GM10266 (cell line): ENCODE data around the gene LGALS3BP.

Experiments used
- DNase-seq: peaks from one replicate; pipeline ENCODE4 v3.0.0; 2012; ENCODE audit errors: extremely low spot score
- TF ChIP-seq, protein P1 (sequence below): IDR thresholded peaks from 2 replicates; pipeline ENCODE4 v1.5.1; 2012; ENCODE audit warnings: mild to moderate bottlenecking, low read depth; ENCODE audit not compliant: control insufficient read depth, insufficient read depth; ENCODE audit errors: missing control alignments

LGALS3BP gene

DNA sequence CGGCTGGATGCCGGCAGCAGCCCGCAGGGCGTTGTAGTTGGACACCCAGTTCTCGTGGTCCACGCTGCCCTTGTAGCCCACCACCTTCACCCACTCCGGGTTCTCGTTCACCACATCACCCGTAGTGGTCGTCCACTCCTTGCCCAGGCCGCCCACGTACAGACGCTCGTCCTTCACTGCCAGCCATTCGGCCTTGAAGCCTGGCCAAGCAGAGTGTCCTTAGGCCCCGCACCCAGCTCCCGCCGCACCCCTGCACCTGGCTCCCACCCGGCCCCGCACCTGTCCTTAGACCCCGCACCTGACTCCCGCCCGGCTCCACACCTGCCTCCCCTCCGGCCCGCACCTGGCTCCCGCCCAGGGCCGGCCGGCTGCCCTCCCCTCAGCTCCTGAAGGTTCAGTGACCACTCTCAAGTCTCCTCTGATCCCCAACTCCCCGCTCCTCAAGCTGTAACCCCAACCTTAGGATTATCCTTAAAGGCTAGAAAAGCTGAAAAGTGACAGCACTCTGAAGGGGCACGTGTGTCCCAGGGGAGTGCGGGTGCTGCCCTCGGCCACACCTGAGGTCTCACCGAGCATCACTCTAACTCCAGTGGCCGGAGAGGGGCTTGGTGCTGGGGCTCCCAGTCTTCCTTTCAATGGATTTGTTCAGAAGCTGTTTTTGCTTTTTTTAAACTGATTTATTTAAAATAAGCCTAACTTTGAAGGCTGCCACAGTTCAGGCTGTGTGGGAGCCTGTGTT, 15.5 kb upstream of the LGALS3BP start:
- no peak for DNase-seq
- TF ChIP-seq, protein P1, sequence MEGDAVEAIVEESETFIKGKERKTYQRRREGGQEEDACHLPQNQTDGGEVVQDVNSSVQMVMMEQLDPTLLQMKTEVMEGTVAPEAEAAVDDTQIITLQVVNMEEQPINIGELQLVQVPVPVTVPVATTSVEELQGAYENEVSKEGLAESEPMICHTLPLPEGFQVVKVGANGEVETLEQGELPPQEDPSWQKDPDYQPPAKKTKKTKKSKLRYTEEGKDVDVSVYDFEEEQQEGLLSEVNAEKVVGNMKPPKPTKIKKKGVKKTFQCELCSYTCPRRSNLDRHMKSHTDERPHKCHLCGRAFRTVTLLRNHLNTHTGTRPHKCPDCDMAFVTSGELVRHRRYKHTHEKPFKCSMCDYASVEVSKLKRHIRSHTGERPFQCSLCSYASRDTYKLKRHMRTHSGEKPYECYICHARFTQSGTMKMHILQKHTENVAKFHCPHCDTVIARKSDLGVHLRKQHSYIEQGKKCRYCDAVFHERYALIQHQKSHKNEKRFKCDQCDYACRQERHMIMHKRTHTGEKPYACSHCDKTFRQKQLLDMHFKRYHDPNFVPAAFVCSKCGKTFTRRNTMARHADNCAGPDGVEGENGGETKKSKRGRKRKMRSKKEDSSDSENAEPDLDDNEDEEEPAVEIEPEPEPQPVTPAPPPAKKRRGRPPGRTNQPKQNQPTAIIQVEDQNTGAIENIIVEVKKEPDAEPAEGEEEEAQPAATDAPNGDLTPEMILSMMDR, result no peak

GRCh38 chr17:78993981-78994671, 14.4 kb upstream of the LGALS3BP start:
- DNase-seq, result no peak
- TF ChIP-seq, protein P1, result no peak

DNA sequence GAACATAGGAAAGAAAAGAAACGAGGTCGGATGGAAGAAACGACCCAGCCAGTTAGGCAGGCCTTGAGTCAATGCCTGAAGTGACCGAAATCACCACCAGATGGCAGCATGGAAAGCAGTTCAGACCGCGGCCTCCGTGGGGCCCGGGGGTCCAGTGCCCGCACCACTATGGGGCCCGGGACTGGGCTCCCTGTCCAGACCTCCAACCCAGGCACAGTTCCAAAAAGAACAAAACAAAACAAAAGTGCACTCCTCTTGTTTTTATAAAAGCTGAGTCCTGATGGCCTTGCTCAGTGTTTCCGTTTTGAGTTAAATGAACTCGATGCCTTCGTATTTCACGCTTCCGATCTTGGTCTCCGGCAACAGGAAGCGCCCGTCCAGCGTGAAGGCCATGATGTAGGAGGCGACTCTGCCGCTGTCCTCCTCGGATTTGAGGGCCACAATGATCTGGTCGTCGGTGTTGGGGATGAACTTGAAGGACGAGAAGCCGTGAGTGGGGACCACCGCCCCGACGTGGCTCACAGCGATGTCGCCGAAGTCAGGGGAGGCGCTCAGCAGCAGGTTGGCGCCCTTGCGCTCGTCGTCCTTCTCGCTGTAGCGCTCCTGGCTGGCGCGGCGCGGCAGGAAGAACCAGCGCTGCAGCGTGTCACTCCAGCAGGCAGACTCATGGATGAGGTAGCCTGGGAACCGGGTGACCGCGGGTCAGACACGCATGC, 13.7 kb upstream of the LGALS3BP start:
- TF ChIP-seq, protein P1, result peak; percentile 74
- DNase-seq, result peak; percentile 82

DNA sequence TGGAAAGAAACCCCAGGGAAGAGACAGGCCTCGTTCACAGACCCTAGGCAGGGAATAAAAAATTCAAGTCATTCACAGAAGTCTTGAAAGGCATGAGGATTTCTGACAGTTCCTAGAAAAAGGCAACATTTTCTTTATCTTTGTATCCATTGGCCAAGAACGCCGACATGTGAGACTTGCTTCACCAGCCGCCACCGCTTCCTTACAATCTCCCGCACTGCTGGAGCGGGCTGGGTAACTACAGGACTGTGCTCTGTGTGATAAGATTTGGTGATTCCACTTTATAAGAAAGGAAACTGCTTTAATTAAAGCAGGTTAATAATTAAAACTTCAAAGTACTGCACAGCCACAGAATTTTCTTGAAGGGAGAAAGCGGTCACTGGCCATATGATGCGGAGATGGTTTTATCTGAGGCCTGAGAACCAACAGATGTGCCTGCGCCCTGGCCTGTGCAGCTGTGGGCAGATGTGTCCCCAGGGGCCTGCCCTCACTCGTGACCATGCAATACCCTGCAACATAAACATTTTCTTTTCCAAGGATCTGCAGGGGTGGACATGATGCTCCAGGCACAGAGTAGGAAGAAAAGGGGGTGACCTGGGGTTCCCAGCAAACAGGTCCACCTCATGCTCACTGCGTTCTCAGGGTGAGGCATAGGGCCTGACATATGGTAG, 13.0 kb upstream of the LGALS3BP start:
- no peak for DNase-seq
- TF ChIP-seq, protein P1, result no peak

DNA sequence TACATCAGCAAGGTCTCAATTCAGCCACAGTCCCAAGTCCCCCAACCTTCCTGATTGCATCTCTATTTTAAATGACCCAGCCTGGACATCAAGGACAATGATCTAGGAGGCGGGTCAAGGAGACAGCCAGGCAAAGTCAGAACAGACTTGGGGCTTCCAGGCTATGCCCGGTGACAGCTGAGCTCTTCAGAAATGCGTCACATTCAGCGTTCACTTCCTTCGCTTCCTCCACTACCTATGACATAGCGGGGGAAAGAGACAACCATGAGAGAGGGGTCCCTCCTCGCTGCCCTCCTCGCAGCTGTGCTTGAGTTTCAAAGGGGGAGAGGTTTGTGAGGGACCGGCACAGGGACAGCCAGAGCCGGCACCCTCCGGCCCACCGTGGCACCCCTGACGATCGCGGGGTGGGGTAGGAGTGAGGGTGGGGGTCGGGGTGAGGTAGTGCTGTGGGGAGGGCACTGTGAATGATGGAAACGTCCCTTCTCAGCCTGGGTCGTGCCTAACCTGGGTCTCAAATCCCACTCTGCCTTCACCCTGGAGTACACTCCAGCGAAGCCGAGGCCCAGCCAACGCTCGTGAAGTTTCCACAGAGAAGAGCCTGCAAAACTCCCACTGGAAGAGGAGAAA, 12.3 kb upstream of the LGALS3BP start:
- TF ChIP-seq, protein P1, result no peak
- no peak for DNase-seq

DNA sequence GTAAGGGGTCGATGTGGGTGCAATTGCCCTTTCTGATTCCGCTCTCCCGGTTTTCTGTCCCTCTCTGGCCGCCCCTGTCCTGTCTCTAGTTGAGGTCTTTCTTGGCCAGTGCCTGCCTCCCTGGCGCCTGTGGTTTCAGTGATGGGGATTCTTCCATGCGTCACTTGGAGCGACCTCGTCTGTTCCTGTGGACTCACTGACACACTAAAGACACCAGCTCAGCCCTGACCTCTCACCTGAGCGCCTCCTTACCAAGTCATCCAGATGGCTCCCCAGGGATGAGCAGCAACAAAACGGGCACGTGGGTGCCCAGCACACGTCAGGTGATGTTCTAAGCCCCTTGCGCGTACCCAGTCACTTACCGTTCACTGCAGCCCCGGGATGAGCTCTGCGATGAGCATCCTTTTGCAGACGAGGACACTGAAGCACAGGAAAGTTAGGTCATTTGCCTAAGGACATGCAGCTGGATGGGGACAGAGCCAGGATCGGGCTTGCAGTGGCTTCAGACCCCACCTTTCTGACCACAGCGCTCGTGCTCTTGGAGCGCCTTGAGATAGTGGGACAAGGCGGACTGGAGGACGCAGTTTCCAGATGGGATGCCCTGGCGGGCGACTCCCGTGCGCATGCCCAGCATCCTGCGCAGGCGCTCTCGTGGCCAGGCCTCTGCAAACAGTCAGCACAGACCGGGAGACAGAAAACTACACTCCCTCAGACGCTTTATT, 11.5 kb upstream of the LGALS3BP start:
- TF ChIP-seq, protein P1, result no peak
- no peak for DNase-seq
